Measurements from ENCODE around the gene ECSCR. TPM values are rescaled to one million over a fixed set of nuclear protein-coding genes. Genes with fewer than 3 reads are reported as not detected.

The ECSCR gene
- total and polyA plus RNA-seq, 10 of the 15 experiments (the other 5 are each of a cell fraction or from before 2014, with no cell fraction given): 0.15 to 0.83 (median 0.23) TPM; not detected in 3

DNA sequence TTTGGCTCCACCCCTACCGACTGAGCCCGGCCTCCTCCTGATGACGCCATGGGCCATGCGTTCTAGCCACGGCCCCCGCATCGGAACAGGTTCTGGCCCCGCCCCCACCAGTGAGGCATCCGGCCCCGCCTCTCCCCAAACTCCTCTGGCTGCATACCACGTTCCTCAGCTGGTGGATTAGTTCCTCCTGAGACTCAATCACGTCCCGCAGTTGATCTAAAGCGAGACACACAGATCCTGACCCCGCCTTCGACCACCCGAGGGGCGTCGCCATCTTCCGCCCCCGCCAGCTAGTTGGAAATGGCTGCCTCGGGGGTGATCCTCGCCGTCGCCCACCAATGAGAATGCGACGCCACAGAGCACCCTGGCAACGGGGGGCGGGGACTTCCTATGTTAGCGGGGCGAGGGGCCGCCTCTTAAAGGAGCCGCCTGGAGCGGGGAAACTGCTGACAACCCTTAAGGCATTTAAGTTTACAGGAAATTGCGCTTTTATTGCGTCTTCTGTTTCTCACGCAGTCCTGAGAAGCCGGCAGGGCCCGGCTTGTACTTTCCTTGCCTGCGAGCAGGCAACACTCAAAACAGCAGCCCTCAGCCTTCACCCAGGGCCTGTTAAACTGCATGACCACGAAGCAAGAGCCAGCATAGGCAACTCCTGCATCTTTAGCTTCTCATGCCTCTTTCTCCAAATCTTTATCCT is 58.6 kb downstream of the ECSCR start, which contains the start of gene SPATA24 (continued):
- TF ChIP-seq, protein P1, sequence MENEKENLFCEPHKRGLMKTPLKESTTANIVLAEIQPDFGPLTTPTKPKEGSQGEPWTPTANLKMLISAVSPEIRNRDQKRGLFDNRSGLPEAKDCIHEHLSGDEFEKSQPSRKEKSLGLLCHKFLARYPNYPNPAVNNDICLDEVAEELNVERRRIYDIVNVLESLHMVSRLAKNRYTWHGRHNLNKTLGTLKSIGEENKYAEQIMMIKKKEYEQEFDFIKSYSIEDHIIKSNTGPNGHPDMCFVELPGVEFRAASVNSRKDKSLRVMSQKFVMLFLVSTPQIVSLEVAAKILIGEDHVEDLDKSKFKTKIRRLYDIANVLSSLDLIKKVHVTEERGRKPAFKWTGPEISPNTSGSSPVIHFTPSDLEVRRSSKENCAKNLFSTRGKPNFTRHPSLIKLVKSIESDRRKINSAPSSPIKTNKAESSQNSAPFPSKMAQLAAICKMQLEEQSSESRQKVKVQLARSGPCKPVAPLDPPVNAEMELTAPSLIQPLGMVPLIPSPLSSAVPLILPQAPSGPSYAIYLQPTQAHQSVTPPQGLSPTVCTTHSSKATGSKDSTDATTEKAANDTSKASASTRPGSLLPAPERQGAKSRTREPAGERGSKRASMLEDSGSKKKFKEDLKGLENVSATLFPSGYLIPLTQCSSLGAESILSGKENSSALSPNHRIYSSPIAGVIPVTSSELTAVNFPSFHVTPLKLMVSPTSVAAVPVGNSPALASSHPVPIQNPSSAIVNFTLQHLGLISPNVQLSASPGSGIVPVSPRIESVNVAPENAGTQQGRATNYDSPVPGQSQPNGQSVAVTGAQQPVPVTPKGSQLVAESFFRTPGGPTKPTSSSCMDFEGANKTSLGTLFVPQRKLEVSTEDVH (IDR thresholded peaks at IDR 0.05; ENCODE audit: low read depth, partially characterized antibody): no peak
- no peak for TF ChIP-seq IRF4 (IDR thresholded peaks at IDR 0.05; ENCODE audit: low read depth, low read length)
- TF ChIP-seq ZNF384 (IDR thresholded peaks at IDR 0.05; ENCODE audit: borderline replicate concordance, low read depth, low read length): no peak
- TF ChIP-seq CBFB (IDR thresholded peaks at IDR 0.05; ENCODE audit: low read depth): no peak; the same call in 1 of the 2 replicates
- no peak for TF ChIP-seq BCL3 (IDR thresholded peaks at IDR 0.05; ENCODE audit: borderline replicate concordance, insufficient read depth, low read depth, low read length, poor library complexity, severe bottlenecking)
- no peak for TF ChIP-seq ZBTB11 (CRISPR knock-in tag; IDR thresholded peaks at IDR 0.05)
- no peak for TF ChIP-seq TARDBP (IDR thresholded peaks at IDR 0.05; ENCODE audit: borderline replicate concordance)
- TF ChIP-seq ZNF217 (IDR thresholded peaks at IDR 0.05): no peak
- TF ChIP-seq NR2C1 (IDR thresholded peaks at IDR 0.05): no peak
- no peak for TF ChIP-seq USF2 (IDR thresholded peaks at IDR 0.05; ENCODE audit: borderline replicate concordance, low read depth, low read length)
- no peak for TF ChIP-seq TCF3 (IDR thresholded peaks at IDR 0.05; ENCODE audit: borderline replicate concordance, insufficient read depth, low read depth, low read length)
- TF ChIP-seq, protein P2, sequence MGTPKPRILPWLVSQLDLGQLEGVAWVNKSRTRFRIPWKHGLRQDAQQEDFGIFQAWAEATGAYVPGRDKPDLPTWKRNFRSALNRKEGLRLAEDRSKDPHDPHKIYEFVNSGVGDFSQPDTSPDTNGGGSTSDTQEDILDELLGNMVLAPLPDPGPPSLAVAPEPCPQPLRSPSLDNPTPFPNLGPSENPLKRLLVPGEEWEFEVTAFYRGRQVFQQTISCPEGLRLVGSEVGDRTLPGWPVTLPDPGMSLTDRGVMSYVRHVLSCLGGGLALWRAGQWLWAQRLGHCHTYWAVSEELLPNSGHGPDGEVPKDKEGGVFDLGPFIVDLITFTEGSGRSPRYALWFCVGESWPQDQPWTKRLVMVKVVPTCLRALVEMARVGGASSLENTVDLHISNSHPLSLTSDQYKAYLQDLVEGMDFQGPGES (IDR thresholded peaks at IDR 0.05): peak; percentile 49; the same call in 1 of the 2 replicates
- TF ChIP-seq ZZZ3 (IDR thresholded peaks at IDR 0.05; ENCODE audit: control insufficient read depth, insufficient read length, low read depth): no peak
- TF ChIP-seq POLR2A (IDR thresholded peaks at IDR 0.05; ENCODE audit: low read depth, low read length): peak; percentile 78
- no peak for TF ChIP-seq SKIL (IDR thresholded peaks at IDR 0.05; ENCODE audit: low read depth, poor library complexity, severe bottlenecking)
- TF ChIP-seq YY1 (IDR thresholded peaks at IDR 0.05; ENCODE audit: low read depth, low read length): peak; percentile 95
- TF ChIP-seq ESRRA (IDR thresholded peaks at IDR 0.05; ENCODE audit: low read length): no peak
- TF ChIP-seq PML (IDR thresholded peaks at IDR 0.05; ENCODE audit: low read length): no peak
- no peak for TF ChIP-seq RBBP5 (conservative IDR thresholded peaks at IDR 0.05)

Data from GM12878 (cell line).